ENCODE results near the gene NUDCD2. TPM values are rescaled to one million over a fixed set of nuclear protein-coding genes. Genes with fewer than 3 reads are reported as not detected.

NUDCD2 gene
- total and polyA plus RNA-seq, 9 of the 15 experiments (the other 6 are each of a cell fraction or from before 2014, with no cell fraction given), result 14.6 to 76.9 (median 32.5) TPM

GRCh38 chr5:163505368-163506094, 45.6 kb upstream of the NUDCD2 start, which contains the start of gene MAT2B (continued):
- TF ChIP-seq MYBL2 (IDR thresholded peaks at IDR 0.05; ENCODE audit: low read depth), result no peak
- no peak for TF ChIP-seq MYBL2 (CRISPR knock-in tag; IDR thresholded peaks at IDR 0.05; ENCODE audit: borderline replicate concordance)
- TF ChIP-seq KAT2B (IDR thresholded peaks at IDR 0.05; ENCODE audit: low read depth, low read length), result no peak
- no peak; the same call in 1 of the 2 replicates for TF ChIP-seq ZNF431 (CRISPR knock-in tag; IDR thresholded peaks at IDR 0.05)
- TF ChIP-seq RERE (CRISPR knock-in tag; IDR thresholded peaks at IDR 0.05; ENCODE audit: borderline replicate concordance), result no peak
- TF ChIP-seq SMAD4 (CRISPR knock-in tag; conservative IDR thresholded peaks at IDR 0.05), result peak; percentile 77
- TF ChIP-seq ZNF217 (CRISPR knock-in tag; IDR thresholded peaks at IDR 0.05), result no peak
- TF ChIP-seq KAT7 (CRISPR knock-in tag; IDR thresholded peaks at IDR 0.05; ENCODE audit: borderline replicate concordance), result no peak
- TF ChIP-seq LCOR (CRISPR knock-in tag; IDR thresholded peaks at IDR 0.05), result no peak
- TF ChIP-seq HNRNPK (IDR thresholded peaks at IDR 0.05; ENCODE audit: low read depth, low read length, poor library complexity, severe bottlenecking), result no peak
- TF ChIP-seq ZBTB1 (CRISPR knock-in tag; IDR thresholded peaks at IDR 0.05; ENCODE audit: borderline replicate concordance, low read depth), result peak; percentile 20; the same call in 1 of the 2 replicates
- TF ChIP-seq ZNF512 (tag; IDR thresholded peaks at IDR 0.05), result no peak
- TF ChIP-seq RCOR1 (IDR thresholded peaks at IDR 0.05; ENCODE audit: borderline replicate concordance in 1 of 2, low read depth in 2 of 2, low read length in 2 of 2), result peak in 1 of 2 experiments; percentile 32; a peak in 1 of 4 replicates
- TF ChIP-seq NCOA6 (IDR thresholded peaks at IDR 0.05), result no peak
- TF ChIP-seq SIN3A (IDR thresholded peaks at IDR 0.05; ENCODE audit: borderline replicate concordance in 2 of 2, control insufficient read depth in 1 of 2, low read depth in 2 of 2, low read length in 2 of 2), result peak; percentile 25 to 61; a peak in 3 of 4 replicates
- no peak for TF ChIP-seq NFRKB (IDR thresholded peaks at IDR 0.05; ENCODE audit: low read depth)
- TF ChIP-seq RBFOX2 (IDR thresholded peaks at IDR 0.05; ENCODE audit: low read depth, low read length), result peak; percentile 99
- peak; percentile 66 for TF ChIP-seq TAF1 (IDR thresholded peaks at IDR 0.05; ENCODE audit: control insufficient read depth, extremely low read depth, insufficient read depth, low read length, severe bottlenecking)

Data from K562 (cell line).